ENCODE measurements around the gene ACTG2.

Gene ACTG2

DNA sequence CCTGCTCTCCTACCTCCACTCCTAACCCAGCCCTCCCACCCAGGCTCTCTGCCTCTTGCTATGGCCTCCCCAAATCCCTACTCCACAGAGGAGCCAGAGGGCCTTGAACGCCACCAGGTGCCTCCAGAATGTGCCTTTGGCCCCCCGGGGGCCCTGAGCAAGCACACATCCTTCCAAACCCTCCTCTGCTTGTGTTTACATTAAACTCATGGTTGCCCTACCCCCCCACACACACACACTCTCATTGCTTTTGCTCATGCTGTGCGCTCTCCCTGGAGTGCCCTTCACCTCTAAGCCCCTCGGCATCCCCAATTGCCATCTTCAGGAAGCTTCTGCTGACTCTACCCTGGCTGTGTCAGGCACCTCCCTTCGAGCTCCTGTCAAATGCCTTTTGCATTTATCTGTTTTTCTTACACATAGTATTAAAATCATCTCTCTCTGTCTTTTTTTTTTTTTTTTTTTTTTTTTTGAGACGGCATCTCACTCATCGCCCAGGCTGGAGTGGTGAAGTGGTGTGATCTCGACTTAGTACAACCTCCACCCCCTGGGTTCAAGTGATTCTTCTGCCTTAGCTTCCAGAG lies 75.6 kb downstream of the ACTG2 start:
- no peak for DNase-seq (ENCODE audit: low read depth in 2 of 2)

DNA sequence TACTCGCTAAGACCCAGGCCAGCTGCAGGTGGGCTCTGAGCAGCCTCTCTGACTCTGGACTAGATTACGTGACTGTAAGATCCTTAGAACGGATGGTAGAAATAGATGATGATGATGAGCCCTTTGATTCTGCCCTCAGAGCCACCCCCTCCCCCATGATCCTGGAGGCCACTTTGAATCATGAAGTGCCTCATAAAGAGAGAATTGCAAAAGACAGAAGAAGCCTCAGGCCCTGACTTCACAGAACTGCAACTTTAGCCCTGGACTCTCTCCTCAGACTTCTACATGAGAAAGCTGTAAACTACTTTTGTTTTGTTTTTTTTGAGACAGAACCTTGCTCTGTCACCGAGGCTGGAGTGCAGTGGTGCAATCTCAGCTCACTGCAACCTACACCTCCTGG lies 76.5 kb downstream of the ACTG2 start:
- no peak for DNase-seq (ENCODE audit: low read depth in 2 of 2)
